Mesodermal cell (in vitro differentiated cells): ENCODE measurements around the gene CAB39L.
A peak's percentile ranks its signal among the peaks of the same experiment; 100 is the strongest.

Source experiments
- H3K27ac ChIP-seq: 2 replicates; pipeline ENCODE4 v1.7.0; 2013; ENCODE audit warnings: mild to moderate bottlenecking, low read depth, low read length, moderate library complexity; ENCODE audit not compliant: severe bottlenecking
- H3K36me3 ChIP-seq: 2 replicates; pipeline ENCODE4 v1.7.1; 2013; ENCODE audit warnings: mild to moderate bottlenecking, low read length, moderate library complexity; ENCODE audit not compliant: control insufficient read depth, insufficient read depth
- H3K4me1 ChIP-seq: one replicate; pipeline ENCODE4 v1.7.1; 2013; ENCODE audit warnings: mild to moderate bottlenecking, low read length; ENCODE audit not compliant: insufficient read depth, control insufficient read depth, poor library complexity, severe bottlenecking
- H3K4me3 ChIP-seq: 2 replicates; pipeline ENCODE4 v1.7.0; 2013; ENCODE audit warnings: low read length, control low read depth, mild to moderate bottlenecking; ENCODE audit not compliant: insufficient read depth, poor library complexity, severe bottlenecking; ENCODE audit errors: extremely low read depth
- H3K9me3 ChIP-seq: 2 replicates; pipeline ENCODE4 v1.7.1; 2013; ENCODE audit warnings: mild to moderate bottlenecking, low read length, moderate library complexity; ENCODE audit not compliant: control insufficient read depth
- WGBS, 2 experiments: methylation state at CpG; one replicate each; pipeline ENCODE4 v1.1.5; 2013; ENCODE audit warnings: missing lambda C conversion rate in 2 of 2; ENCODE audit not compliant: insufficient coverage in 2 of 2; 5-methylcytosine and 5-hydroxymethylcytosine counted together

CAB39L gene

GRCh38 chr13:49400755-49401659 lies 42.9 kb downstream of the CAB39L start:
- WGBS, 2 experiments = 38 to 46% methylated on average over 3 to 5 of the region's 7 CpGs
- peak overlapping the region; percentile 83 for H3K27ac ChIP-seq
- H3K9me3 ChIP-seq = peaks cover 9% of the 10 kb centered on the region
- H3K4me1 ChIP-seq = peaks cover 16% of the 10 kb centered on the region
- H3K36me3 ChIP-seq = no peaks in the 10 kb centered on the region
- peak overlapping the region; percentile 32 for H3K4me3 ChIP-seq

DNA sequence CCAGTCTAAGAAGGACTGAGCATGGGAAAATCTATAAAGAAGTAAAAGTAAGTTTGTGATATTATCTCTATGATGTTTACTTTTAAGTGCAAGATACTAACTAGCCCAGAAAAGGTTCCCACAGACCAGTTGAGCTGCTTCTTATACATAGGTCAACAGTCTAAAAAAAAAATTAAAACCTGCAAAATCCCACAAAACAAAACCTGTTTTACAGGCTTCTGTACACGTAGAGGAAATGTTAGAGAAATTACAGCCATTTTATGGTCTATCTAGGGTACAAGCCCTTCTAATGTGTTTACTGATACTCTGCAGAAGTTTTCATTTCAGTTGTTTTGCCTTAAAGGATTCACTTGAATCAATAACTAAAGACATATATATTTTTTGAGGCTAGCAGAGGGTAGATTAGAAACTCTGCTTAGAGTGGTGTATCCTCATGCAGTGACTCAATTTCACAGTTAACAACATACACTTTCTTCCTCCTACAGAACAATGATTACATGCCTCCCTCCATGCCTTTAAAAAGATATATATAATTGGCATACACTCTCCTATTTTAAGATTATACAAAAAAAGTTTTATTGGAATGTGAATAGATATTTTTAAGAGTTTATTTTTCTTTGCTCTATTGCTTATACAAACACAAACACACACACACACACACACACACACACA lies 43.9 kb downstream of the CAB39L start:
- no CpG with 5 or more reads among the region's 1 CpG for WGBS, 2 experiments
- peaks cover 16% of the 10 kb centered on the region for H3K4me1 ChIP-seq
- peaks cover 4% of the 10 kb centered on the region for H3K9me3 ChIP-seq
- H3K27ac ChIP-seq = no peak overlapping the region
- no peaks in the 10 kb centered on the region for H3K36me3 ChIP-seq
- H3K4me3 ChIP-seq = peak overlapping the region; percentile 32

- no peaks in the 10 kb centered on the region for H3K36me3 ChIP-seq
- H3K27ac ChIP-seq = no peak overlapping the region
- H3K4me3 ChIP-seq = no peak overlapping the region
- peaks cover 2% of the 10 kb centered on the region for H3K4me1 ChIP-seq
- 100% methylated on average over 1 of the region's 1 CpG; no CpG with 5 or more reads in 1 of the 2 experiments for WGBS, 2 experiments
- H3K9me3 ChIP-seq = no peaks in the 10 kb centered on the region
Observed at GRCh38 chr13:49395878-49396380, 47.9 kb downstream of the CAB39L start.

DNA sequence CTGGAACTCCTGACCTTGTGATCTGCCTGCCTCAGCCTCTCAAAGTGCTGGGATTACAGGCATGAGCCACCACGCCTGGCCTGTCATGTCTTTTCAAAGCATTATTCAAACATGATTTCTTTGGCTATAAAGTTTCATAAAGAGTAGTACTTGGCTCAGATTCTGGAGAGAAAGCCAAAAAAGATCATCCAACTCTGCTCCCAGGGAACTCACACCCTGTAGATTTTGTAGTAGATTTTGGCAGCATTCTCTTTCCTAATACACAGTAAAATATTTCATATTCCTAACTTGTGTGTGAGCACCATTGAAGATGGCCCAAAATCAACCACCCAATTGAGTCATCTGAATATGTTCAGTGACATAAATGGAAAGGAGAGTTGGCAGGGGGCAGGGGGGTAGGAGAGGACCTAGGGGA lies 48.4 kb downstream of the CAB39L start:
- H3K4me3 ChIP-seq = no peak overlapping the region
- peaks cover 2% of the 10 kb centered on the region for H3K4me1 ChIP-seq
- no CpG with 5 or more reads among the region's 1 CpG for WGBS, 2 experiments
- no peaks in the 10 kb centered on the region for H3K9me3 ChIP-seq
- H3K27ac ChIP-seq = no peak overlapping the region
- no peaks in the 10 kb centered on the region for H3K36me3 ChIP-seq

DNA sequence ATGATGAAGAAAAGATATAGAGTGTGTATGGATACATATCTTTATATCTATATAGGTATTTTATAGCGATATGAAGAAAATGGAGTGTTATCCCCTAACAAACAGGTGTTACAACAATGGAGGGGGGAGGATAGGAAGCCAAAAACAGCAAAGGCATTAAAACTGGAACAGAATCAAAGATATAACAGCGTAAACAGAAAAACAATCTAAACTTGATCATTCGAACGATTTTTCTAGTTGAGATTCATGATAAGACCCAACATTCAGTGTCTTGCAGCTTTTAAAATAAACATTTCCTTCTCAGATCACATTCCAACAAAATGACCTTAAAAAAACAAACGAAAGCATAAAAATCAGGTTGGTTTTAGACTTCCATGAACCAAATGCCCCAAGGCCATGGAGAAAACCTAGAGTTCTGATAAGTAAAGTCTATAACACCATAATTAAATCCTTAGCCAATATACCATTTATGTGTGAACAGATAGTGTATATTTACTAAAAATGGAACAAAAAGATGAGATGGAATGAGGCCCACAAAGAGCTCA lies 55.7 kb downstream of the CAB39L start:
- peaks cover 3% of the 10 kb centered on the region for H3K36me3 ChIP-seq
- H3K4me1 ChIP-seq = no peaks in the 10 kb centered on the region
- 29 to 33% methylated on average over 3 of the region's 5 CpGs for WGBS, 2 experiments
- no peak overlapping the region for H3K4me3 ChIP-seq
- H3K27ac ChIP-seq = no peak overlapping the region
- H3K9me3 ChIP-seq = peaks cover 5% of the 10 kb centered on the region

- H3K9me3 ChIP-seq = peaks cover 5% of the 10 kb centered on the region
- no peak overlapping the region for H3K4me3 ChIP-seq
- no peak overlapping the region for H3K27ac ChIP-seq
- H3K4me1 ChIP-seq = no peaks in the 10 kb centered on the region
- 86% methylated on average over 1 of the region's 2 CpGs; no CpG with 5 or more reads in 1 of the 2 experiments for WGBS, 2 experiments
- H3K36me3 ChIP-seq = peaks cover 3% of the 10 kb centered on the region
Observed at GRCh38 chr13:49386664-49387063, 57.2 kb downstream of the CAB39L start.

DNA sequence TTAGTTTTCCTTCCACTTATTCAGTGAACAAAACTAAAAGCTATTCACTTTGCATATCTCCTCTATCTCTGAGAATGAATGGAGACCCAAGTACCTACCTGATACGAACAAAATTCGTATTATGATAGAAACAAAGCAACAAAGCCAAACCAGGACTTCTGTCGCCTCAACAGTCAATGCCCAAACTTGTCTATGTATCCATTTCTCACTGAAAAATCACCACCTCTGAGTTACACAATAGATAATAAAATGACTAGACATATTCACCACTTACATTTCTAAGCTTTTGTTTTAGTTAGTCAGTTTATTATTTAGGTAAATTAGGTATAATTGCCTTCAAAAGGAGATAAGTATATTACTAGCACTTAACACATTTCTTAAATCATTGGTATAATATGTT lies 67.7 kb downstream of the CAB39L start:
- Histone ChIP-seq H3K27ac (no peak overlapping the region), H3K9me3 (no peaks in the 10 kb centered on the region), H3K36me3 (no peaks in the 10 kb centered on the region), H3K4me1 (peaks cover 15% of the 10 kb centered on the region), H3K4me3 (no peak overlapping the region)
- WGBS, 2 experiments = 67% methylated on average over 3 of the region's 3 CpGs; no CpG with 5 or more reads in 1 of the 2 experiments

DNA sequence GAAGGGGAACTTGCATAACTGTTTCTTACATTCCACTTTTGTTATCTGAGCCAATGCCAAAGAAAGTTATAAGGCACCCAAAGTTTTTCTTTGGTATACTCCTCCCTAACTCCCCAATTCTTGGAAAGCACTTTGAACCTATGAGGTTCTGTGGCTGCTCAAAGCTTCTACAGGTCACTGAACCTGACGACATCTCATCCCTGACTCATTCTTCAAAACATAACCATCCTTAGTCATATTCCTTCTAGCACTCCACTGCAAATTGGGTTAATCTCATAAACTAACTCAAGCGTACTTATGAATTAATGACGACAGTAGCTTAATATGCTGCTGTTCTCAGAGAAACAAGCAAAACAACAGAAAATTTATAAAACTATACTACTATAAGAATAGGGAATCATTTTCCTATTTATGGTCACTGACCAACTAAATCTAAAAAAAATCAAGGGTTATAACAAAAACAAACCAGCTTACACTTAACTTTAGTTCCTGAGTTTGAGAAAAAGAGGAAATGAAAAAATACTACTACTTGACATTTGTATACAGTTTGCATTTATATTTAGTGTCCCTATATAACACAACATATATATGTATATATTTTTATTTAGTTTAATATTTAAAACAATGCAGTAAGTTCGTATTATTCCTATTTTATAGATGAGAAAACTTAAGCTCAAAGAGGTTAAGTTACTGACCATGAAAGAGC lies 69.1 kb downstream of the CAB39L start:
- Histone ChIP-seq H3K4me1 (peaks cover 19% of the 10 kb centered on the region), H3K27ac (no peak overlapping the region), H3K4me3 (no peak overlapping the region), H3K9me3 (no peaks in the 10 kb centered on the region), H3K36me3 (no peaks in the 10 kb centered on the region)
- WGBS, 2 experiments = 89 to 93% methylated on average over 1 of the region's 4 CpGs

GRCh38 chr13:49373716-49374115 lies 70.1 kb downstream of the CAB39L start:
- Histone ChIP-seq H3K4me3 (no peak overlapping the region), H3K9me3 (no peaks in the 10 kb centered on the region), H3K27ac (no peak overlapping the region), H3K4me1 (peaks cover 19% of the 10 kb centered on the region), H3K36me3 (no peaks in the 10 kb centered on the region)
- WGBS, 2 experiments = 67% methylated on average over 2 of the region's 2 CpGs; no CpG with 5 or more reads in 1 of the 2 experiments

DNA sequence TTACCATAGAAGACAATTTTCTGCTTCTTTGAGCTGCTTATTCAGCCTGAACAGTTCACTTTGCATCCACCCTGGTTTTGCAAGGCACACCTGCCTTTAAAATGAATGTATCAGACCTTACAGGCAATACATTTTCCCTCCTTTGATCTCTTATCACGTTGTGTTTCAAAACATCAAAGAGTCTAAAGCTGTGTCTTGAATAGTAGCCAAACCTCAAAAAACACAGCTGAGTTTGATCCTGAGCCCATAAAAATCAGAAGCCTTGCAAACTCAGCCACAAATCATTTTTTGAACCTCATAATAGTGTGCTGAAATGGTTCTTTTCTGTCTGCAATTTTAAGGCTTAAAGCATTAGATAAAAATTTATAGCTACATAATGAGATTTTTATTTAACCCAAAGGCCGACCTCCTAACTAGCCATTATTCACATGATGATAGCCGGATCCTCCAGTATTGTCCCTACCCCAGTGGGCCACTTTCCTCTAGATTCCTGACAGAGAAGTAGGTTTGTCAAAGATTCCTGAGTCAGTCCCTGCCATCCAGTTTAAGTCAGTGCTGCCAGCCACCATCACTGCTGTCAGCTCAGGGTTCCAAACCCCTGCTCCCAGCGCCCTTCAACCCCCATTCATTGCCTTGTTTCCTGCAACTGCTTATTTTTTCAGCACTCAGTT lies 71.8 kb downstream of the CAB39L start:
- Histone ChIP-seq H3K36me3 (no peaks in the 10 kb centered on the region), H3K27ac (no peak overlapping the region)
- WGBS, 2 experiments = 65 to 71% methylated on average over 4 of the region's 4 CpGs

More for the DNA sequence above, 71.8 kb downstream of the CAB39L start:
- Histone ChIP-seq H3K9me3 (no peaks in the 10 kb centered on the region), H3K4me3 (no peak overlapping the region), H3K4me1 (peaks cover 19% of the 10 kb centered on the region)
